ENCODE results near the gene YRDC. TPM values are rescaled to one million over a fixed set of nuclear protein-coding genes. Genes with fewer than 3 reads are reported as not detected.

The YRDC gene
- total RNA-seq, 4 donors from 2014 or later: 13.1 to 41.7 (median 26.1) TPM

GRCh38 chr1:37844536-37844935, 36.5 kb upstream of the YRDC start:
- no peak for DNase-seq (ENCODE audit: low spot score in 2 of 2)
- Histone ChIP-seq H3K27ac (no peak overlapping the region), H3K4me3 (no peak overlapping the region), H3K36me3 (peaks cover 13% of the 10 kb centered on the region), H3K27me3 (no peaks in the 10 kb centered on the region), H3K9me3 (no peaks in the 10 kb centered on the region), H3K4me1 (peaks cover under 1% of the 10 kb centered on the region)
- no peak for TF ChIP-seq CTCF (IDR thresholded peaks at IDR 0.05)
- no peak for TF ChIP-seq POLR2AphosphoS5 (IDR thresholded peaks at IDR 0.05)
- TF ChIP-seq EP300 (IDR thresholded peaks at IDR 0.05): no peak
- no peak for TF ChIP-seq POLR2A (IDR thresholded peaks at IDR 0.05)

- Histone ChIP-seq H3K4me1 (no peaks in the 10 kb centered on the region), H3K27ac (no peak overlapping the region), H3K27me3 (no peaks in the 10 kb centered on the region), H3K36me3 (peaks cover 40% of the 10 kb centered on the region), H3K4me3 (no peak overlapping the region), H3K9me3 (no peaks in the 10 kb centered on the region)
- no peak for TF ChIP-seq POLR2A (IDR thresholded peaks at IDR 0.05)
- TF ChIP-seq POLR2AphosphoS5 (IDR thresholded peaks at IDR 0.05): no peak
- WGBS: 94% methylated on average over 3 of the region's 3 CpGs
- no peak for DNase-seq (ENCODE audit: low spot score in 2 of 2)
Measured at GRCh38 chr1:37841652-37842051, 33.6 kb upstream of the YRDC start.

- Histone ChIP-seq H3K27me3 (no peaks in the 10 kb centered on the region), H3K4me1 (no peaks in the 10 kb centered on the region), H3K36me3 (peaks cover 49% of the 10 kb centered on the region), H3K4me3 (no peak overlapping the region), H3K27ac (no peak overlapping the region), H3K9me3 (no peaks in the 10 kb centered on the region)
- WGBS: 76% methylated on average over 1 of the region's 1 CpG
- DNase-seq (ENCODE audit: low spot score in 2 of 2): no peak
- TF ChIP-seq CTCF (IDR thresholded peaks at IDR 0.05) (no peak), POLR2AphosphoS5 (IDR thresholded peaks at IDR 0.05) (no peak), EP300 (IDR thresholded peaks at IDR 0.05) (no peak), POLR2A (IDR thresholded peaks at IDR 0.05) (no peak)
Measured at GRCh38 chr1:37840711-37841110, 32.7 kb upstream of the YRDC start.

GRCh38 chr1:37839676-37840075, 31.7 kb upstream of the YRDC start:
- Histone ChIP-seq H3K36me3 (peaks cover 60% of the 10 kb centered on the region), H3K4me1 (no peaks in the 10 kb centered on the region), H3K9me3 (no peaks in the 10 kb centered on the region), H3K27me3 (no peaks in the 10 kb centered on the region), H3K27ac (no peak overlapping the region), H3K4me3 (no peak overlapping the region)
- TF ChIP-seq POLR2A (IDR thresholded peaks at IDR 0.05): no peak
- no peak for TF ChIP-seq CTCF (IDR thresholded peaks at IDR 0.05)
- TF ChIP-seq EP300 (IDR thresholded peaks at IDR 0.05): no peak
- no peak for TF ChIP-seq POLR2AphosphoS5 (IDR thresholded peaks at IDR 0.05)
- WGBS: 97% methylated on average over 10 of the region's 10 CpGs
- DNase-seq (ENCODE audit: low spot score in 2 of 2): no peak

GRCh38 chr1:37836788-37837187, 28.8 kb upstream of the YRDC start:
- no peaks in the 10 kb centered on the region for H3K9me3 ChIP-seq
- TF ChIP-seq CTCF (IDR thresholded peaks at IDR 0.05): no peak
- TF ChIP-seq POLR2A (IDR thresholded peaks at IDR 0.05): no peak
- TF ChIP-seq POLR2AphosphoS5 (IDR thresholded peaks at IDR 0.05): no peak
- H3K27me3 ChIP-seq: no peaks in the 10 kb centered on the region
- H3K27ac ChIP-seq: no peak overlapping the region
- DNase-seq (ENCODE audit: low spot score in 2 of 2): no peak
- 83% methylated on average over 3 of the region's 3 CpGs for WGBS
- no peak overlapping the region for H3K4me3 ChIP-seq
- peaks cover 86% of the 10 kb centered on the region for H3K36me3 ChIP-seq
- H3K4me1 ChIP-seq: no peaks in the 10 kb centered on the region

GRCh38 chr1:37831809-37832208, 23.8 kb upstream of the YRDC start:
- Histone ChIP-seq H3K4me1 (no peaks in the 10 kb centered on the region), H3K27me3 (no peaks in the 10 kb centered on the region), H3K9me3 (no peaks in the 10 kb centered on the region), H3K36me3 (peaks cover 89% of the 10 kb centered on the region), H3K4me3 (no peak overlapping the region), H3K27ac (no peak overlapping the region)
- WGBS: 93% methylated on average over 2 of the region's 2 CpGs
- TF ChIP-seq POLR2A (IDR thresholded peaks at IDR 0.05): no peak
- TF ChIP-seq EP300 (IDR thresholded peaks at IDR 0.05): no peak
- TF ChIP-seq POLR2AphosphoS5 (IDR thresholded peaks at IDR 0.05): no peak
- no peak for TF ChIP-seq CTCF (IDR thresholded peaks at IDR 0.05)
- no peak for DNase-seq (ENCODE audit: low spot score in 2 of 2)
